GM19468 (cell line): ENCODE results near the gene SLC2A4.

Source experiments
- ATAC-seq: cut with Tn5 transposase; IDR thresholded peaks from one replicate; pipeline ENCODE4 v1.9.1; 2021; ENCODE audit warnings: mild to moderate bottlenecking, moderate library complexity, moderate number of reproducible peaks; ENCODE audit not compliant: unreplicated experiment; ENCODE audit errors: extremely low read depth

The SLC2A4 gene

DNA sequence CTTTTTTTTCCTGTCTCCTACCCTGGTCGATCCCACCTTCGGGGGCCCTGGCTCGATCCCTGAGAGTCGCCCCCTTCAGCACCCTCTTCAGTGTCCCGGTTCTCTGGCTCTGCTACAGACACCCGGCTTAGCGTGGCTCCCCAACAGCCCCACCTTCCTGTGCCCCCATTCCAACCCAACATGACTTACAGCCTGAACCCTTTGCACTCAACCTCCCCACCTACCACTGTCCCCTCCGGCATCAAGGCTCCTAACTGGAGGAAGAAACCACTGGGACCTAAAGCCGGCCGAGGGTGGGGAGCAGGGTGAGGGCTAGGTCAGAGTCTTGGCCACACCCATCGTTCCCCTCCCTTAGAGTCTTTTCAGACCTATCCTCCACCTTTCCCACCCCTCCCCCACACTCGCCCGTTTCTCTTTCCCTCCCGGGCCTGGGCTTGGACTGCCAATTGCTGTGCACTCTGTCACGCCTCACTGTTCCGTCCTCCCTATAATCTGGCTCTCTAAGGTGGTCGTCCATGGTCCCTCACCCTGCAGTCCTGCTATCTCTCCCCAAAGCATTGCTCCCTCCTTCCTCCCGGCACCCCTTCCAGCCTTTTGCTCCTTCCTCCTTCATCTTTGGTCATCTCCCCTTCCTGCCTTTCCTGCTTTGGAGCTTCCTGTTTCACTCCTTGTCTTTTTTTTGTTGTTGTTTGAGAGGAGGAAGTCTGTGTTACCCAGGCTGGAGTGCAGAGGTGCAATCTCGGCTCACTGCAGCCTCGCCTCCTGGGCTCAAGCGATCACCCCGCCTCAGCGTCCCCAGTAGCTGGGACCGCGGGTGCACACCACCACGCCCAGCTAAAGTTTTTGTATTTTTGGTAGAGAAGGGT is 18.4 kb upstream of the SLC2A4 start:
- no peak for ATAC-seq

DNA sequence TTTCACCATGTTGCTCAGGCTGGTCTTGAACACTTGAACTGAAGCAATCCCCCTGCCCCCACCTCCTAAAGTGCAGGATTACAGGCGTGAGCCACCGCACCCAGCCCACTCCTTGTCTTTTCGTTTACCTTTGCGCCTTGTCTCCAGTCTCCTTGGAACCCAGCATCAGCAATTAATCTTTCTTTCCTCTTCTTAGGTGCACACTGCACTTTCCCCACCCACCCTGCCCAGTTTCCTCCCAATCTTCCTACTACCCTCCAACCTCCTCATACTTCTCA is 17.8 kb upstream of the SLC2A4 start:
- no peak for ATAC-seq

DNA sequence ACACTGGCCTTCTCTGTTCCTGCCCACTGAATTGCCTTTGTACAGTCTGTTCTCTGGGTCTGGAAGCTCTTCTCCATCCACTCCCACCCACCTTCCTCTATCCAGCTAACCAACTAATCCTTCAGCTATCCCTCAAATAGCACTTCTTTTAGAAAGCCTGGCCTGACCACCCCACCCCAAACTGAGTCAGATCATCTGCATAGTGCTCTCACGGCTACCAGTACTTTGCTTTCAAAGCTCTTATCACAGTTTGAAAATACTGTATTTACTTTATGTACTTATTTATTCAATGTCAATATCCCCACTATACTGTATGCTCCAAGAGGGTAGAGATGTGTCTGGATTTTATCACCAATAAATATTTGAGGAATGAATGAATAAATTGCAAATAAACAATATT is 14.7 kb upstream of the SLC2A4 start:
- ATAC-seq: no peak

DNA sequence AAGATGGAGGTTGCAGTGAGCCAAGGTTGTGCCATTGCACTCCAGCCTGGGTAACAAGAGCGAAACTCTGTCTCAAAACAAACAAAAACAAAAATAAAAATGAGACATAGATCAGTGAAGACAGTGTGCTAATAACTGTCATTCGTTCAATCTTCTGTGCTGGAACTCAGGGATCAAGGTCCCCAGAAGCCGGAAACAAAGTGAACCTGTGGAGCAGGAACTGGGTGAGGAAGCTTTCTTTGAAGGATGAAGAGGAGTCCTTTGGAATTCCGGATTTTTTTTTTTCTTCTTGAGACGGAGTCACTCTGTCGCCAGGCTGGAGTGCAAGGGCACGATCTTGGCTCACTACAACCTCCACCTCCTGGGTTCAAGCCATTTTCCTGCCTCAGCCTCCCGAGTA is 2.1 kb upstream of the SLC2A4 start:
- ATAC-seq: no peak

- ATAC-seq: no peak
Measured at GRCh38 chr17:7280519-7281073, 922 bp upstream of the SLC2A4 start.

DNA sequence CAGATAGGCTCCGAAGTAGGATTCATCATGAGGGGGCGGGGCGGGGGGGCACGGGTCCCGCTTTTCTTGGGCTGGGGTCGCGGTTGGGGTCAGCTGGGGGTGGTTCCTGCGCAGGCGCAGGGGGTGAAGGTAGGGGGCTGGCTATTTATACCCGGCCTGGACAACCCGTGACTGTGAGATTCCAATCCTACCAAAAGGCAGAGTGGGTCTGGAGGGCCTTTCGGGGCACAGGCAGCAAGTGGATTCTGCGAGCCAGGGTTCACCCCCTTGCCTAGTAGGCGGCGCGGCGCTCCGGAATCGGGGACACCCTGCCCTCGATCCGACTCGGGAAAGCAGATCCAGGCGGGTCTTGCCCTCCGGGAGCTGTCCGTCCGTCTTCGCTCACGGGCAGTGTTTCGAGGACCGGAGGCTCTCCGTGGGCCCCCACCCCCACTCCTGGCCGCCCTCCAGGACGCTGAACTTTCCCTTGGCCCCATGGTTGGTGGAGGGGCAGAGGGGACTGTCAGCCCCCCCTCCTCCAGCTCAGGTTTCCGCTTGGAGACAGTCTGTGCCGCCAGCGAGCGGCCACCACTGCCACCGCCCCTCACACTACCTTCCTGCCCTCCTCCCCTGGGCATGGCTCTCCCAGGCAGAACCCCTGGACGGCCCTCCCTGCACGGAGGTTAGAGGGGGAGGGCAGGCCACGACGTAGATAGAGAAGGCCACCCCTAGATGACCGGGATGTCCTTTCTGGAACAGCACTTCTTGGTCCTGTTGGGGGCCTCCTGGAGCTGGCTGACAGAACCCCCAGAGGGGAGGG is 634 bp downstream of the SLC2A4 start:
- no peak for ATAC-seq

- ATAC-seq: no peak
Measured at GRCh38 chr17:7282752-7283321, 1.3 kb downstream of the SLC2A4 start.

GRCh38 chr17:7283471-7284216 is 2.1 kb downstream of the SLC2A4 start:
- ATAC-seq: no peak

- no peak for ATAC-seq
Measured at GRCh38 chr17:7284911-7285310, 3.4 kb downstream of the SLC2A4 start.

DNA sequence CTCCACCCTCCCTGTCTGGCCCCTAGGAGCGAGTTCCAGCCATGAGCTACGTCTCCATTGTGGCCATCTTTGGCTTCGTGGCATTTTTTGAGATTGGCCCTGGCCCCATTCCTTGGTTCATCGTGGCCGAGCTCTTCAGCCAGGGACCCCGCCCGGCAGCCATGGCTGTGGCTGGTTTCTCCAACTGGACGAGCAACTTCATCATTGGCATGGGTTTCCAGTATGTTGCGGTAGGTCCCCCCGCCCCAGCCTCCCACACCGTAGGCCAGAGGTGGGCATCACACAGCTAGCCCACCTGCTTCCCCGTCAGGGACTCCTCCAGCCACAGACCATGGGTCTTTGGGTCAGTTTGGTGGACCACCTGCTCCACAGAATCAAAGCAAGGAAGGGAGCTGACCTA is 4.2 kb downstream of the SLC2A4 start:
- ATAC-seq: no peak

DNA sequence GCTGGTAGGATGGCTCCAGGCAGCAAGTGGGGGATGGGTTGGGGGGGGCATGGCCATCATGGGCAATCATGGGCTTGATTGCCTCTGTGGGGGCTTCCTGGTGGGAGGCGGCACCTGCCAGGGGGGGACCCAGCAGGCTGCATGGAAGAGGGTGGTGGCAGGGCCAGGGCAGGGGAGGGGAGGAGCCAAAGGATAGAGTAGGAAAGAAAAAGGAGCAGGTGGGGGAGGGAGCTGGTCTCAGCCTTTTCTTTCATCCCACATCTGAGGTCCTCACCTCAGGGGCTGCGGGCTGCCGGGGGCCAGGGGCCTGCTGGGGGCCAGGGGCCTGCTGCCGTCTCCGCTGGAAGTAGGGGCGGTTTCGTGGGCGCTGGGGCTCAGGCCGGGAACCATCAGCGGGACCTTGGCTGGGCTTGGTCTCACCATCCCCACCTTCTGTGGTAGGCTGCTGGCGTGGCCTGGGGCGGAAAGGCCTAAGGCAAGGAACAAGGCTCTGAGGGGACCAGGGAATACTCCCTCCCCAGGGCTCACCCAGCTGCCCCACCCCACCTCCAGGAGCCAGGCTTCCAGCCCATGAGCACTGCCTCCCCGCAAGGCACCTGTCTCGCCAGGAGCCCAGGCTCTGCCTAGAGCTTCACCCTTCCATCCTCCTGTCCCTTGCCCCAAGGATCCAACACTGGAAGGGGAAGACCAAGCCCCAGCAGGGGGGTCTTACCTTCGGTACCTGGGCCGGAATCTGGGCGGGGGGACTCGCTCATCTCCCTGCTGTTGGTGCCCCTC is 7.9 kb downstream of the SLC2A4 start:
- no peak for ATAC-seq

- ATAC-seq: no peak
Measured at GRCh38 chr17:7290166-7290565, 8.6 kb downstream of the SLC2A4 start.

DNA sequence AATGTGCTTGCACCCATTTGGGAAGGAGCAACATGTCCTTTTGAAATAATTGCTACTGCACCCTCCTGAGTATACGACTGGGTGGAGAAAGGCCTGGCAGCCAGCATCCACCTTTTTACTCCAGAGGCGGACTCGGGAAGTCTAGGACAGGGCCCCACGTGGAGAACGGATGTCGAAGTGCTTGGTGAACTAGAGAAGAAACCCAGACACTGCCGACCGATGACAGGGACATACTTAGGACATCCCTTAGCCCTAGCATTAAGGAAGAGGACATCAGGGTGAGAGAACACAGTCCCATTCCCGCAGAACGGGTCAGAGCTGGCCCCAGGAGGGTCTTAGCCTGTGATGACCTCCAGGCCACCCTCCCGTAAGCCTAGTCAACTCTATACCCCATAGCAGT is 9.2 kb downstream of the SLC2A4 start:
- no peak for ATAC-seq

DNA sequence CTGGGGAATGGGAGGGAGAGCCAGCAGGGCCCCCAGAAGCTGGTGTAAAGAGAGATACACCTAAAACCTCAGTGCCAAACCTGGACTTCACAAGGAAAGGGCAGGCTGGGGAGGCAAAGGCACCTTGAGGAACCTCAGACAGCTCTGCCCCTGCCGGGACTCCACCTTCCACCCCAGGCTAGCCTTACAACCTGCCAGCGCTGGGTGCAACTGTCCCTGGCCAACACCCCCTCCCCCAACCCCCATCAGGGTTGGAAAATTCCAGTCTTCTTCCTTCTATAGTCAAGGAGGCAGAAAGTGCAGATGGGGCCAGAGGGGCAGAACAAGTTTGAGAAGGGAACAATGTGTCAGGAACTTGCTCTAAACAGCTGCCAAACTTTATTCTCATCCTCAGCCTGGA is 10.7 kb downstream of the SLC2A4 start:
- no peak for ATAC-seq

- no peak for ATAC-seq
Measured at GRCh38 chr17:7292729-7293128, 11.2 kb downstream of the SLC2A4 start.

GRCh38 chr17:7293159-7293558 is 11.6 kb downstream of the SLC2A4 start:
- ATAC-seq: no peak

DNA sequence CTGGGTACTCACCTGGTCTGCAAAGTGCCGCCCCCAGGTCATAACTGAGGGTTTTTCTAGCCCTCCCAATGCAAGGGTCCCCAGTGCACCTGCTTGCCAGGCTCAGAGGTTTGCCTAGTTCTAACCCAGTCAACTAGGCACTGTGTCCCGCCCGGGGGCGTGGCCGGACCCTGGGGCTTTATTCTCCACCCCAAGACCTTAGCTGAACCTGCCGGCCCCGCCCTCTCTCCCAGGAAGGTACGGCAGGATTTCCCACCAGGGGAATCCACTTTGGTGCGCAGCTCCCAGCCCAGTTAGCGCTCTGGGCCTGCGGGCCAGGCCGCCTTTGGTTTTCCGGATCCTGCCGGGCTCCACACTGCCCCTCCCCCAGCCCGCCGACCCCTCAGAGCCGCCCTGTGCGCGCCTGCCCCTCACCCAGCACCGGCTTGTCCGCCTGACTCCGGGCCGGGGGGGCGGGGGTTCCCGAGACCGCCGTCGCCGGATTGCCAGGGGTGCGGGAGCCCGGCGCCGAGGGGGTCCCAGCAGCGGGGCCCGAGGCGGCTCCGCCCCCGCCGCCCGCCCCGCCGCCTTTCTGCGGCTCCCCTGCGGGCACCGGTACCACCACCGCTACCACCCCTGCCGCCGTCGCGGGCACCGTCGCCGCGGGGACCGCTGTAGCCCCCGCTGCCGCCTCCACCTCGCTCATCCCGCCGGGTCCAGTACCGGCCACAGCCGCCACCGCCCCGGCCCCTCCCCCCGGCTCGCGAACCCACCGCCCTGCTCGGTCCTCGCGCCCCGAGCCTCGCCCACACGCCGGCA is 12.5 kb downstream of the SLC2A4 start:
- ATAC-seq: no peak

GRCh38 chr17:7294614-7295153 is 13.2 kb downstream of the SLC2A4 start, which contains the start of gene YBX2:
Gene YBX2, minus strand, starts transcription at chr17:7294639. Its CDS starts 139 bp downstream, at chr17:7294500.
- ATAC-seq: no peak
